Gastrocnemius medialis (tissue), 4 donors: ENCODE data around the gene AK8. TPM values are rescaled to one million over a fixed set of nuclear protein-coding genes. Genes with fewer than 3 reads are reported as not detected.

ENCODE experiments used
- ATAC-seq, 2 donors: fragments of 150-250 bp; one replicate each; pipeline ENCODE4 v1.9.1; 2016
- DNase-seq, 2 donors: peaks; one replicate each; pipeline ENCODE4 v3.0.0-alpha.2; 2019
- H3K27ac ChIP-seq, 4 donors: fragments of 200-600 bp; sonication (generic); 1 replicate in 1 of 4; 2 replicates in 3 of 4; pipeline ENCODE4 v1.5.1; 2016 to 2018; ENCODE audit warnings: mild to moderate bottlenecking in 2 of 4, moderate library complexity in 1 of 4
- H3K27me3 ChIP-seq, 3 donors: fragments of 200-600 bp; sonication (generic) in 2 of 3; 1 replicate in 1 of 3; 2 replicates in 2 of 3; pipeline versions ENCODE4 v1.5.1 to v1.6.0; 2016 to 2019; ENCODE audit warnings: mild to moderate bottlenecking in 1 of 3, moderate library complexity in 1 of 3
- H3K36me3 ChIP-seq, 2 donors: fragments of 200-600 bp; sonication (generic) in 1 of 2; one replicate each; pipeline ENCODE4 v1.5.1; 2017 to 2018
- H3K4me1 ChIP-seq, 2 donors: fragments of 200-600 bp; sonication (generic) in 1 of 2; one replicate each; pipeline ENCODE4 v1.5.1; 2016 to 2017; ENCODE audit warnings: mild to moderate bottlenecking in 2 of 2
- H3K4me3 ChIP-seq, 4 donors: fragments of 200-600 bp; sonication (generic) in 3 of 4; 1 replicate in 1 of 4; 2 replicates in 3 of 4; pipeline ENCODE4 v1.5.1; 2016 to 2019; ENCODE audit warnings: mild to moderate bottlenecking in 2 of 4
- H3K9me3 ChIP-seq, 3 donors: fragments of 200-600 bp; sonication (generic) in 2 of 3; 1 replicate in 1 of 3; 2 replicates in 2 of 3; pipeline ENCODE4 v1.5.1; 2016 to 2019
- POLR2A ChIP-seq, 2 donors: fragments of 450-650 bp; IDR thresholded peaks; one replicate each; pipeline ENCODE4 v1.6.1; 2017; ENCODE audit warnings: antibody characterized with exemption in 2 of 2, mild to moderate bottlenecking in 2 of 2, moderate library complexity in 2 of 2
- in situ Hi-C, 4 donors: fragments of 200-750 bp; cut with MboI; loops; one replicate each; pipeline versions ENCODE4 v1.15.0 to v1.8.0; 2017; ENCODE audit warnings: low sequenced_read_pairs in 4 of 4
- intact Hi-C: fragments of 100-400 bp; cut with DNase I; formaldehyde crosslinking; loops from one replicate; pipeline ENCODE4 v1.15.1; 2023; ENCODE audit warnings: low total_unique reads
- total RNA-seq, 4 donors: library from RNA; depleted of rRNA; stranded (reverse); fragments of >200 nt; gene quantifications; one replicate each; pipeline versions ENCODE4 v1.1.0 to v1.2.3, GENCODE V29; 2016
- TF ChIP-seq, protein P1 (sequence below), 5 experiments: fragments of 450-650 bp in 3 of 5; fragments of 200-600 bp in 2 of 5; sonication (generic) in 2 of 5; IDR thresholded peaks in 4 of 5; conservative IDR thresholded peaks in 1 of 5; 1 replicate in 4 of 5; 2 replicates in 1 of 5; pipeline ENCODE4 v1.5.1; 2016 to 2019; ENCODE audit warnings: antibody characterized with exemption in 5 of 5, mild to moderate bottlenecking in 3 of 5, moderate library complexity in 3 of 5

Gene AK8
- total RNA-seq, 4 donors from 2014 or later = not detected

DNA sequence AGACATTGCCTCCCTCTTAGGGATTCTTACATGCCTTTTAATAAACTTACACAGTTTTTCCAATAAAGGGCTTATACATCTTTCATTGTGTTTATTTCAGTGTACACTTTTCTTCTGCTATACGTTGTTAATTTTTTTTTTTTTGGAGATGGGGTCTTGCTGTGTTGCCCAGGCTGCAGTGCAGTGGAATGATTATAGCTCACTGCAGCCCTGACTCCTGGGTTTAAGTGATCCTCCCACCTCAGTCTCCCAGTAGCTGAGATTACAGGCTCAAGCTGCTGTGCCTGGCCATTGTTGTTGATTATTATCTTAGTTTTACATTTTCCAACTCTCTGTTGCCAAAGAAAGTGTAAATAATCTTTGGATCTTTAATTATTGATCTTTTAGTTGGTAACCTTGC is 118.0 kb downstream of the AK8 start:
- no peak overlapping the region for H3K4me3 ChIP-seq
- no peak for DNase-seq
- no peak for ATAC-seq
- no peaks in the 10 kb centered on the region for H3K36me3 ChIP-seq
- no peak for TF ChIP-seq POLR2A (IDR thresholded peaks at IDR 0.05)
- TF ChIP-seq, protein P1, sequence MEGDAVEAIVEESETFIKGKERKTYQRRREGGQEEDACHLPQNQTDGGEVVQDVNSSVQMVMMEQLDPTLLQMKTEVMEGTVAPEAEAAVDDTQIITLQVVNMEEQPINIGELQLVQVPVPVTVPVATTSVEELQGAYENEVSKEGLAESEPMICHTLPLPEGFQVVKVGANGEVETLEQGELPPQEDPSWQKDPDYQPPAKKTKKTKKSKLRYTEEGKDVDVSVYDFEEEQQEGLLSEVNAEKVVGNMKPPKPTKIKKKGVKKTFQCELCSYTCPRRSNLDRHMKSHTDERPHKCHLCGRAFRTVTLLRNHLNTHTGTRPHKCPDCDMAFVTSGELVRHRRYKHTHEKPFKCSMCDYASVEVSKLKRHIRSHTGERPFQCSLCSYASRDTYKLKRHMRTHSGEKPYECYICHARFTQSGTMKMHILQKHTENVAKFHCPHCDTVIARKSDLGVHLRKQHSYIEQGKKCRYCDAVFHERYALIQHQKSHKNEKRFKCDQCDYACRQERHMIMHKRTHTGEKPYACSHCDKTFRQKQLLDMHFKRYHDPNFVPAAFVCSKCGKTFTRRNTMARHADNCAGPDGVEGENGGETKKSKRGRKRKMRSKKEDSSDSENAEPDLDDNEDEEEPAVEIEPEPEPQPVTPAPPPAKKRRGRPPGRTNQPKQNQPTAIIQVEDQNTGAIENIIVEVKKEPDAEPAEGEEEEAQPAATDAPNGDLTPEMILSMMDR (IDR thresholded peaks at IDR 0.05 in 4 of 5, conservative IDR thresholded peaks at IDR 0.05 in 1 of 5) = no peak
- intact Hi-C loops = no loop called here
- no peaks in the 10 kb centered on the region for H3K9me3 ChIP-seq
- in situ Hi-C loops = no loop called here
- H3K27ac ChIP-seq = no peak overlapping the region
- no peaks in the 10 kb centered on the region for H3K4me1 ChIP-seq
- H3K27me3 ChIP-seq = peaks cover 6 to 21% (median 12%) of the 10 kb centered on the region in 3 donors

DNA sequence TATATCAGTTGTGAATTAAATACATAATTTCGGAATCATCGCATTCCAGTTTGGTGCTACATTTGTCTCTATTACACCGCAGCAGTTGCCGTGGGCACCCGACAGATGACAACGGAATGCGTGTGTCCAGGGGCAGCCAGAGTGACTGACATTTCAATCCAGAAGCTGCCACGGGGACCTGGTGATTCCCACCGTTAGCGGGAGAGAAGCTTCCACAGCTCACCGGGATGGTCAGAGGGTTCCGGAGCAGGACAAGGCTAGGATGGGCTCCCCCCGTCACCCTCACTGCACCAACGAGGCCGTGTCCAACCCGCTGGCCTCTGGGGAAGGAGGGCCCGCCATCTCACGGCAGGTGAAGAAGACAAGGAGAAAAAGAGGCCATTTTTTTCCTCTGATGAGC is 121.1 kb downstream of the AK8 start:
- intact Hi-C loops = no loop called here
- Histone ChIP-seq H3K27me3 (peaks cover 4 to 7% (median 6%) of the 10 kb centered on the region in 3 donors), H3K4me1 (no peaks in the 10 kb centered on the region), H3K9me3 (no peaks in the 10 kb centered on the region), H3K27ac (no peak overlapping the region), H3K36me3 (no peaks in the 10 kb centered on the region), H3K4me3 (no peak overlapping the region)
- no peak for TF ChIP-seq POLR2A (IDR thresholded peaks at IDR 0.05)
- TF ChIP-seq, protein P1 (IDR thresholded peaks at IDR 0.05 in 4 of 5, conservative IDR thresholded peaks at IDR 0.05 in 1 of 5) = no peak
- no peak for ATAC-seq
- in situ Hi-C loops = no loop called here
- no peak for DNase-seq

DNA sequence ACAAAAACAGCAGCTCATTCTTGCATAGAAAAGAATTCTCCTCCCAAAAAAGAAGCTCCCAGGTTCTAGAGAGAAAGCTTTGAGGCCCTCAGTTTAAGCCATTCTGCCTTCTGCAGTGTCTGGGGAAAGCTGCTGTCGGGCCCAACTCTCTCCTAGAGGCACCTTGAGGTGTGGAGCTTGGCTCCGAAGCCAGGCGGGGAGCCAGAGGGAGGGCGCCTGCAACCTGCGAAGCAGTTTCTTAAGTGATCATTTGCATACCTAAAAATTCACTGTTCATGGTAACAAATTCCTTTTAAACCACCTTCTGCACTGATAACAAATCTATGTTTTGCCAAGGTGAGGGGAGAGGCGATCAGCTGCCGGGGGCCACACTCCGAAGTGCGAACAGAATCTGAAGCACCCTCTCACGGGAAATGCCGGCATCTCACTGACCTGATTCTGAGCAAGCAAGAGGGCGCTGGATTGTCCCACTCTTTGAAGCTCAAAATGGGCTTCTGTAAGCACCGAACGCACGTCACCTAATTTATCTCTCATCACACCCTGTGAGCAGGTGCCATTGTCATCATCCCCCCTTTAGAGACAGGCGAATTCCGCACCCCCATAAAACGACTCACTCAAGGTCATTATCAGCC is 121.8 kb downstream of the AK8 start:
- in situ Hi-C loops (no loop called here), intact Hi-C loops (no loop called here)
- Histone ChIP-seq H3K36me3 (no peaks in the 10 kb centered on the region), H3K9me3 (no peaks in the 10 kb centered on the region), H3K27me3 (peaks cover 0 to 6% (median under 1%) of the 10 kb centered on the region in 3 donors), H3K4me1 (no peaks in the 10 kb centered on the region), H3K4me3 (no peak overlapping the region), H3K27ac (no peak overlapping the region)
- ATAC-seq (no peak), DNase-seq (no peak)
- TF ChIP-seq POLR2A (IDR thresholded peaks at IDR 0.05) = no peak

DNA sequence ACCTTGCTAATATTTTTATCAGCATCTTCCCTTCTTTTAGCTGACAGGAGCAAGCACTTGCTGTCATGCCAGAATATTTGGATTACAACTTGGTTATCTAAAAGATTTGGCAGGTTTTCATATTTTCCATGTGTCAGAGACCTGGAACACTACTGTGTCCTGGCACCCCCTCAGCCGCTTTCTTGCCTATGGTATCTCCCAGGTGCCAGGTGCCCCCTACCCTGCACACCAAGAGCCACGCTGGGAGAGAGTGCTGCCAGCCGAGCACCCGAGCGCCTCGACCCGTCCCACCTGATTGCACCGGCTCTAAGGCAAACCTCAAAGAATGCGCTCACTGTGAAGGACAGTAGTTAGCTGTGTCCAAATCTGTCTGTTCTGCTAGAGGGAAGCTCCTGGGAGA is 123.0 kb downstream of the AK8 start:
- peaks cover 0 to 6% (median 0%) of the 10 kb centered on the region in 3 donors for H3K27me3 ChIP-seq
- in situ Hi-C loops (no loop called here), intact Hi-C loops (no loop called here)
- no peak overlapping the region for H3K27ac ChIP-seq
- no peak overlapping the region for H3K4me3 ChIP-seq
- TF ChIP-seq, protein P1 (IDR thresholded peaks at IDR 0.05 in 4 of 5, conservative IDR thresholded peaks at IDR 0.05 in 1 of 5) = no peak
- no peak for TF ChIP-seq POLR2A (IDR thresholded peaks at IDR 0.05)
- DNase-seq (no peak), ATAC-seq (no peak)
- H3K4me1 ChIP-seq = no peaks in the 10 kb centered on the region
- no peaks in the 10 kb centered on the region for H3K36me3 ChIP-seq
- no peaks in the 10 kb centered on the region for H3K9me3 ChIP-seq

DNA sequence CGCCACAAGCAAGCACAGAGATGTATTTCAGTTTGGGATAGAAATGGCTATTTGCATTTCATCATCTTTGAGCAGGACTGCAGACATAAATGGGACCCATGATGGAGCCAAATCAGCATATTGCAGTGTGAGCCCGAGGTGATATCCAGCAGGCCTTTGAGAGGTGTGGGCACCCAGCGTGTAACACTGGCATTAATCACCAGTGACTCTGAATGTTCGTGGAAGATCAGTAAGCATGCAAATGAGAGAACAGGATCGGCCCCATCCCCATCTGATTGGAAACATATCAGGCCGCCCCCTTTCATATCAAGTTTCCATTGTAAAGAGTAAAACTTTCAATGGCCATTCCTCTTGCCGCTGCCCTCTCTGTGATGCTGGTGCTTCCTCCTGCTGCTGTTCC is 123.8 kb downstream of the AK8 start:
- intact Hi-C loops = no loop called here
- H3K4me3 ChIP-seq = no peak overlapping the region
- H3K9me3 ChIP-seq = no peaks in the 10 kb centered on the region

More for the DNA sequence above, 123.8 kb downstream of the AK8 start:
- H3K27ac ChIP-seq = no peak overlapping the region
- no peak for DNase-seq
- H3K36me3 ChIP-seq = no peaks in the 10 kb centered on the region
- peaks cover 0 to 6% (median 0%) of the 10 kb centered on the region in 3 donors for H3K27me3 ChIP-seq
- in situ Hi-C loops = no loop called here
- ATAC-seq = no peak
- H3K4me1 ChIP-seq = no peaks in the 10 kb centered on the region
- TF ChIP-seq POLR2A (IDR thresholded peaks at IDR 0.05) = no peak
- TF ChIP-seq, protein P1 (IDR thresholded peaks at IDR 0.05 in 4 of 5, conservative IDR thresholded peaks at IDR 0.05 in 1 of 5) = no peak
